Adrenal gland (tissue), 5 donors: ENCODE data around the gene WSCD2.

Source experiments
- POLR2A ChIP-seq, 2 donors: fragments of 450-650 bp; IDR thresholded peaks; one replicate each; pipeline ENCODE4 v1.6.1; 2017; ENCODE audit warnings: antibody characterized with exemption in 2 of 2, mild to moderate bottlenecking in 2 of 2, moderate library complexity in 1 of 2
- TF ChIP-seq, protein P1 (sequence below), 6 experiments: fragments of 450-650 bp in 4 of 6; fragments of 200-600 bp in 2 of 6; sonication (generic) in 1 of 6; IDR thresholded peaks; 1 replicate in 5 of 6; 2 replicates in 1 of 6; pipeline versions ENCODE4 v1.5.1 to v1.8.0; 2016 to 2021; ENCODE audit warnings: antibody characterized with exemption in 6 of 6, mild to moderate bottlenecking in 2 of 6, moderate library complexity in 1 of 6
- donor health status: DM: no; HTN: no; CAD: no.

DNA sequence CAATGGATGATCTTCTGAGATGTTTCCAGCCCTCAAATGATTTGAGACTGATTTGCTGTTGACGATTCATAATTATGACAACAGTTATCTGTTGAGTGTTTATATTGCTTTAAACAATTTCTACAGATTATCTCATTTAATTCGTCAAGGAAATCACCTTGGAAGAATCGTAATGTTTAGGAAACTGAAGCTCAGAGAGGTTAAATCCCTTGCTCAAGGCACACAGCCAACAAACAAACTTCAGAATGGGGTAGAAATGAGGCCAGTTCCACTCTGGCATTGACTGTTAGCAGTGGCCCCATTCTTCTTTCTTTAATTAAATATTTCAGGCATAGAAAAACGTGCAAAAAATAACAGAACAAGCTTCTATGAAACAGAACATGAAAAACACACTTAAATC, 4.0 kb upstream of the WSCD2 start:
- TF ChIP-seq POLR2A (IDR thresholded peaks at IDR 0.05), result no peak
- TF ChIP-seq, protein P1, sequence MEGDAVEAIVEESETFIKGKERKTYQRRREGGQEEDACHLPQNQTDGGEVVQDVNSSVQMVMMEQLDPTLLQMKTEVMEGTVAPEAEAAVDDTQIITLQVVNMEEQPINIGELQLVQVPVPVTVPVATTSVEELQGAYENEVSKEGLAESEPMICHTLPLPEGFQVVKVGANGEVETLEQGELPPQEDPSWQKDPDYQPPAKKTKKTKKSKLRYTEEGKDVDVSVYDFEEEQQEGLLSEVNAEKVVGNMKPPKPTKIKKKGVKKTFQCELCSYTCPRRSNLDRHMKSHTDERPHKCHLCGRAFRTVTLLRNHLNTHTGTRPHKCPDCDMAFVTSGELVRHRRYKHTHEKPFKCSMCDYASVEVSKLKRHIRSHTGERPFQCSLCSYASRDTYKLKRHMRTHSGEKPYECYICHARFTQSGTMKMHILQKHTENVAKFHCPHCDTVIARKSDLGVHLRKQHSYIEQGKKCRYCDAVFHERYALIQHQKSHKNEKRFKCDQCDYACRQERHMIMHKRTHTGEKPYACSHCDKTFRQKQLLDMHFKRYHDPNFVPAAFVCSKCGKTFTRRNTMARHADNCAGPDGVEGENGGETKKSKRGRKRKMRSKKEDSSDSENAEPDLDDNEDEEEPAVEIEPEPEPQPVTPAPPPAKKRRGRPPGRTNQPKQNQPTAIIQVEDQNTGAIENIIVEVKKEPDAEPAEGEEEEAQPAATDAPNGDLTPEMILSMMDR (IDR thresholded peaks at IDR 0.05), result no peak
